ENCODE measurements around the gene PHLDA3. TPM values are rescaled to one million over a fixed set of nuclear protein-coding genes. Genes with fewer than 3 reads are reported as not detected.

Gene PHLDA3
- total RNA-seq, 1 donor from 2014 or later, result 11.7 TPM

DNA sequence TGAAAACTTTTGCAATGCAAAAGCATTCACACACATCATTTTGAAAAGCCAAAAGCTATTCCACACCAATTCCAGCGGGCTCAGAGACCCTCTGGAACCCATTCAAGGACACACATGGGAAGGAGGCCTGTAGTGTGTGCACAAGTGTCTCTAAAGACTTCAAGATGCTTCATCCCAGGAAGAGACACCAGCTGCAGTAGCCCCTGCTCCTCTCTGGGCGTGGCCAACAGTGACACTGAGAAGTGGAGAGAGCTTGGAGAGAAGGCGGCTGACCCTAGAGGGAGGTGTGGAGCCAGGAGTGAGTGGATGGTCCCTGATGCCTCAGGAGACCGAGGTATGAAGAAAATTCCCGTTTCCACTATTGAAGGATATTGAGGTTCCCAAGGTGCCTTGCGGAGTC lies 32.6 kb downstream of the PHLDA3 start:
- intact Hi-C loops (cut with micrococcal nuclease), result loop anchor here (2.0 kb wide), 1 partner anchor 44 kb away; no protein-coding TSS in a partner anchor
- Mint-ChIP-seq H3K4me1 (peaks cover 5% of the 10 kb centered on the region), H3K4me3 (no peak overlapping the region), H3K27me3 (peaks cover 27% of the 10 kb centered on the region), H3K27ac (no peak overlapping the region), H3K9me3 (no peaks in the 10 kb centered on the region), H3K36me3 (ENCODE audit: low read depth) (no peaks in the 10 kb centered on the region)
- DNase-seq, result no peak

DNA sequence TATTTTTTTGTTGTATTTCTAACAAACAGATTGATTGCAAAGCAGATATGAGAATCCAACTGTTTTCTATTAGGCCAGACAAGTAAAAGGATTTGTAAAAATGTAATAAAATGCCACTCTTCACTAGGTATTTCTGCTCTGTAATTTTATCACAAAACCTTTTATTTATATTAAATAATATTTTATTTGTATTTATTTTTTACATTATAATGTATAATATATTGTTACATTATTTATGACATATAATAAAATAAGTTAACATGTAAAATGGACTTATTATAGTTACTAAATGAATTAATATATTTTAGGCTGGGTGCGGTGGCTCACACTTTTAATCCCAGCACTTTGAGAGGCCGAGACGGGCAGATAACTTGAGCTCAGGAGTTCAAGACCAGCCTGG lies 34.7 kb downstream of the PHLDA3 start:
- H3K4me1 Mint-ChIP-seq, result peaks cover 5% of the 10 kb centered on the region
- H3K27ac Mint-ChIP-seq, result no peak overlapping the region
- H3K4me3 Mint-ChIP-seq, result no peak overlapping the region
- intact Hi-C loops (cut with micrococcal nuclease), result no loop called here
- DNase-seq, result no peak
- H3K36me3 Mint-ChIP-seq (ENCODE audit: low read depth), result no peaks in the 10 kb centered on the region
- H3K27me3 Mint-ChIP-seq, result peaks cover 20% of the 10 kb centered on the region
- H3K9me3 Mint-ChIP-seq, result no peaks in the 10 kb centered on the region

DNA sequence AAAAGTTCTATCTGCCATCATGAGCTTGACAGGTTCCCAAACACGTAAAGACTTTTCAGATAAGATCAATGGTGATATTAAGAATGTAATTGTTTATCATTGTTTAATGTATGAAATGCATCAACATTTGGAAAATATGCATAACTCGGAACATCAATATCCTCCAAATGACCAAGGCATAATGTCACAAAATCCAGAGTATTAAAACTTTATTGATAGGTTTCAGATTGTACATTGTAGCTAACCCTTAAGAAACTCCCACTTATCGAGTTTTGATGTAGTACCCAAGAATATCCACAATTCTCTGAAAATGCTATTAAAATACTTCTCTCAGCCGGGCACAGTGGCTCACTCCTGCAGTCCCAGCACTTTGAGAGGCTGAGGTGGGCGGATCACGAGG lies 35.4 kb downstream of the PHLDA3 start:
- H3K9me3 Mint-ChIP-seq, result no peaks in the 10 kb centered on the region
- no peak overlapping the region for H3K4me3 Mint-ChIP-seq
- no peak overlapping the region for H3K27ac Mint-ChIP-seq
- H3K4me1 Mint-ChIP-seq, result peaks cover 5% of the 10 kb centered on the region
- intact Hi-C loops (cut with micrococcal nuclease), result no loop called here
- no peaks in the 10 kb centered on the region for H3K36me3 Mint-ChIP-seq (ENCODE audit: low read depth)
- peaks cover 22% of the 10 kb centered on the region for H3K27me3 Mint-ChIP-seq
- DNase-seq, result no peak

DNA sequence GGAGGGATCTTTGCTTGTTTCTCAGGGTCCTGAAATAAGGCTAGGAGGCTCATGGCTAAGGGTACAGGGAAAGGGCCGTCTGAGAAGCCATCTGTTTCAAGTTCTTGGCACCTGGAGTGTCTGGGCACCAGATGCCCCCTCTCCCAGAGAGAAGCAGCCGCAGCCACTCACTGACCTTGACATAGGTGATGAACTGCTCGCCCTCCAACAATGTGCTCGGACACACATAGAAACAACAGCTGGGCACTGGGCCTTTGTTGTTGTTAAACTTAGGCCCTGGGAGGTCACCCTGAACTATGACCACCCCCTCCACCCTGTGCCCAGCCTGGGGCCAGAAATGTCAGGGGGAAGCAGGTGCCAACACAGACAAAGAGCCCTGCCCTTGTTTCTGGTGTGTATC lies 38.2 kb downstream of the PHLDA3 start:
- no peak for DNase-seq
- no peak overlapping the region for H3K4me3 Mint-ChIP-seq
- peaks cover 17% of the 10 kb centered on the region for H3K27me3 Mint-ChIP-seq
- no peak overlapping the region for H3K27ac Mint-ChIP-seq
- no peaks in the 10 kb centered on the region for H3K36me3 Mint-ChIP-seq (ENCODE audit: low read depth)
- intact Hi-C loops (cut with micrococcal nuclease), result no loop called here
- H3K4me1 Mint-ChIP-seq, result peaks cover 2% of the 10 kb centered on the region
- H3K9me3 Mint-ChIP-seq, result no peaks in the 10 kb centered on the region

DNA sequence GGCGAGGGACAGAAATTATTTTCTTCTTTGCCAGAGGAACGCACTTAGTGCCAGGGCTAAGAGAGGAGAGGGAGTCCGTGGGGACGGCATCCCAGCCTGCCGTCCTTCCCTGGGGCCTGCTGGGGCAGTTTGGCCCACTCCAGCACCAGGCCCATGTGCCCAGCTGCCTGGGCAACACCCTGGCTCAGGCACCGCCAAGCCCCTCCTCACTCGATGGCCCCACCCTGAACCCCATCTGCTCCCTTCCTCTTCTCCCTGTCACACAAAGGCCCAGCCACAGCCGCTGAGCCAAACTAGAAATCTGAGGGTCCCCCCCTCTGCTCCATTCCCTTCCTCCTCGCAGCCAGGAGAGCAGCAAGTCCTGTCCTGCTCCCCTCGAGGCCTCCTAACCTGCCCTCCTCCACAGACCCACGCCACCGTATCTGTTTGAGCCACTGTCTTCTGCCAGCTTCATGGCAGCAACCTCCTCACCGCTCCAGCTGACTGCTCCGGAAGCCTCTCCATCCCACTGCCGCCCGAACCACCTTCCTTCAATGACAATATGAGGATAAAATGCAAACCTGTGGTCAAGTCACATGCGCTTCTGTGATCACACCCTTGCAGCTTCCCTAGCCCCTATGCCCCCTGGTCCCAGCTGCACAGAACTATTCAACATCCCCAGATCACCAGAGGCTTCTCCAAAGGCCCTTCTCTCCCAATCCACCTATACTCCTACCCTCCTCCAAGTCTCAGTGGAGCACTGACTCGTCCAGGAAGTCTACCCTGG lies 39.1 kb downstream of the PHLDA3 start:
- Mint-ChIP-seq H3K9me3 (no peaks in the 10 kb centered on the region), H3K4me1 (no peaks in the 10 kb centered on the region), H3K27me3 (peaks cover 17% of the 10 kb centered on the region), H3K4me3 (no peak overlapping the region), H3K36me3 (ENCODE audit: low read depth) (no peaks in the 10 kb centered on the region), H3K27ac (no peak overlapping the region)
- intact Hi-C loops (cut with micrococcal nuclease), result no loop called here
- DNase-seq, result no peak

DNA sequence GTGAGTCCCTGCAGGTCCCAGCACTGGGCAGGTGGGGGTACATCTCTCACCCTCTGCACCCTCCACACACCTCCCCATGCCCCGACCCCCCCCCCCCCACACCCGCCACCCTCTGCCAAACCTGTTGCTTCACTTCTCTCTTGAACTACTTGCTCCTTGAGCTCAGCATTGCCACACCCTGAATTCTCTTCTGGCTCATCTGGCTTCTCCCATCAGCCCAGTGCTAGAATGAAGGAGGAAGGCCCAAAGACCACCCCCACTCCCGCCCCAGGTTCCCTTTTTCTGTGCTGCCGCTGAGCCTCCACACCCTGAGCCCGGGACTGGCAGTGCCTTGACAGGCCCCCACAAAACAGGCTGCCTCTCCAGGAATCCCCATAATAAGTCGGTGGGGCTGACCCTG lies 41.0 kb downstream of the PHLDA3 start:
- Mint-ChIP-seq H3K27me3 (peaks cover 17% of the 10 kb centered on the region), H3K36me3 (ENCODE audit: low read depth) (no peaks in the 10 kb centered on the region), H3K4me3 (no peak overlapping the region), H3K9me3 (no peaks in the 10 kb centered on the region), H3K27ac (no peak overlapping the region), H3K4me1 (no peaks in the 10 kb centered on the region)
- DNase-seq, result no peak
- intact Hi-C loops (cut with micrococcal nuclease), result no loop called here

DNA sequence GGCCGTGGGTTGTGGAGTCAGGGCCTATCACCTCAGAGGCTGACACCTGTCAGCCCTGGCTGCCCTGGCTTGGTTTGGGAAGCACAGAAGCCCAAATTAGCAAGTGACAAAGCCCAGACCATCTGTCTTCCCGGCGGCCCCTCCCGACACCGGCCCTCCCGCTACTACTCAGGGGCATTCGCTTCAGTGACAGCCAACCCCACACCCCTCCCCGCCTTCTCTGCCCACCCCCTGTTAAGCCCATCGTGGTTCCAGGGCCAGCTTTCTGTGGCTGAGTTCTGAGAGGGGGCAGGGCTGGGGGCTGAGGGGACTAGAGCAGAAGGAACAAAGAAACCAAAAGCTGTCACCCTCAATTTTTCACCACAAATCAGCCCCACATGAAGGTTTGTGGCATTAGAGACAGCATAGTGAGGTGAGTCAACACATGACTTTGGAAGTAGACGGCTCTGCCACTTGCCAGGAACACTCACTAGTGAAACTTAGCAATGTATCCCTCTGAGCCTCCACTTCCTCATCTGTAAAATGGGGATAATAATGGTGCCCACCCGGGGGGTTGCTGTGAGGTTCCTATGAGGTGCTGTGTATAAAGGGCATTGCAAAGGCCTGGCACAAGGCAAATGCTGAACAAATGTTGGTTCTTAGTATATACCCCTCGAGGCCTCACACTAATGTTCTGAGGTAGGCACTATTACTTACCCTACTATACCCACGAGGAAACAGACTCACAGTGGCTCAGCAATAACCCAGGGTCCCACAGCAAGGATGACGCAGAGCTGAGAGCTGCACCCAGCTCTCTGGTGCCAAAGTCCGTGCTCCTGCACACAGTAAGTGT lies 42.3 kb downstream of the PHLDA3 start:
- H3K9me3 Mint-ChIP-seq, result no peaks in the 10 kb centered on the region
- peaks cover 17% of the 10 kb centered on the region for H3K27me3 Mint-ChIP-seq
- no peak overlapping the region for H3K27ac Mint-ChIP-seq
- H3K4me1 Mint-ChIP-seq, result no peaks in the 10 kb centered on the region
- DNase-seq, result peak; percentile 58
- intact Hi-C loops (cut with micrococcal nuclease), result no loop called here
- no peak overlapping the region for H3K4me3 Mint-ChIP-seq
- H3K36me3 Mint-ChIP-seq (ENCODE audit: low read depth), result no peaks in the 10 kb centered on the region

DNA sequence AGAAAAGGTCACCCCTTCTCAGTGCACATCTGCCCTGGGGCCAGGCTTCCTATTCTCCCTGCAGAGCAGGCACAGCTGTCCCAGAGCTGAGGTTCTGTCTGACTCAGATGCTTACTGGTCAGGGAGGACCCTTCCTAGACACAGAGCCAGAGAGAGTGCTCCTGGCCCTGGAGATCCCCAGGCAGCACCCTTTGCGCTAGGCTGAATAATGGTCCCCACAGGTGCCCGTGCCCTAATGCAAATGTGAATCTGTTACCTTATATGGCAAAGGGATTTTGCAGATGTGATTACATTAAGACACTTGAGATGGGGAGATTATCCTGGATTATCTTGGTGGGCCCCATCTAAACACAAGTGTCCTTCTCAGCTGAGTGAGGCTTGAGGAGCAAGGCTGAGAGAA lies 44.8 kb downstream of the PHLDA3 start:
- H3K36me3 Mint-ChIP-seq (ENCODE audit: low read depth), result no peaks in the 10 kb centered on the region
- no peak for DNase-seq
- H3K27me3 Mint-ChIP-seq, result peaks cover 10% of the 10 kb centered on the region
- intact Hi-C loops (cut with micrococcal nuclease), result no loop called here
- no peaks in the 10 kb centered on the region for H3K9me3 Mint-ChIP-seq
- no peak overlapping the region for H3K4me3 Mint-ChIP-seq
- H3K27ac Mint-ChIP-seq, result no peak overlapping the region
- H3K4me1 Mint-ChIP-seq, result no peaks in the 10 kb centered on the region

DNA sequence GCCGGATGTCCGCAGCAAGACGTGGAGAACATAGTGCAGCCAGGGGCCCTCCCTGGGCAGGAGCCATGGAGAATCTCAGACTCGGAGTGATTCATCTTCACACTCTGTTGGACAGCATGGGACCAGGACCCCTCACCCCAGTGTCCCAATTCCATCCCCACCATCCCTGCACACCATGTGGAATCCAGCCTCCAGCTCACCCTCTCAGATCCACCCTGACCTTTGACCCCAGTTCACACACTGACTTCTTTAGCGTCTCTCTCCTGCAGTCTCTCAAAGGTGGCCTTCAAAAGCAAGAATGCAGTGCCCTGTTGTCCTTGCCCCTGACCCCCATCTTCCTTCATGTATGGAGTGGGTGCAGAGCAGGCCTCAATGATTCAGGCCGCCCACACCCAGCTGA lies 45.3 kb downstream of the PHLDA3 start:
- no peak overlapping the region for H3K27ac Mint-ChIP-seq
- H3K36me3 Mint-ChIP-seq (ENCODE audit: low read depth), result no peaks in the 10 kb centered on the region
- no peaks in the 10 kb centered on the region for H3K4me1 Mint-ChIP-seq

DNA sequence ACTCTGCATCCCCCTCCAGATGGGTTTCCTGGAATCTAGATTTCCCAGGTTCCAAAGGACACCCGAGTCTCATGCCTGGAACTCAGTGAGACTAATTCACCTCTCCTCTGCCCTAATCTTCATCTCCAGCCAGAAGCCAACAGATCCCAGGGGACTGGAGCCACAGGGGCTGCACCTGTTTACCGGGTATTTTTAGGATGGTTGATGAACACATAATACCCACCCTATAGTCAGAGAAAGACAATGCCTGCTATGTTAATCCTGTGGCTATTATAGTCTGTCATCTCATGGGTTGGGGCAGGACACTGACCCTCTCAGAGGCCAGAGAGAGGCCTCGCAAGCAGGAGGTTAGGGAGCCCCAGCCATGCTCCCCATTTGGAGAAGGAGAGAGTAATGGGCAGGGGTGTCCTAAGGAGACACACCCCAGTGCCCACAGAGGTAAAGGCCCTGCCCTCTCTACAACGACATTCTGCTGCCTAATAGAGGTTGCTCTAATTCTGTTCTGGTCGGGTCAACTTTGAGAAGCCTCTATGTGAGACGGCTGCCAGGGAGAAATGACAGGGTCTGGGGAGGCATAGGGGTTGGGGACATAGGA lies 46.5 kb downstream of the PHLDA3 start:
- H3K27me3 Mint-ChIP-seq, result peaks cover 5% of the 10 kb centered on the region
- H3K36me3 Mint-ChIP-seq (ENCODE audit: low read depth), result no peaks in the 10 kb centered on the region
- intact Hi-C loops (cut with micrococcal nuclease), result no loop called here
- no peak overlapping the region for H3K27ac Mint-ChIP-seq
- no peaks in the 10 kb centered on the region for H3K4me1 Mint-ChIP-seq
- H3K4me3 Mint-ChIP-seq, result no peak overlapping the region
- H3K9me3 Mint-ChIP-seq, result no peaks in the 10 kb centered on the region
- no peak for DNase-seq

More for the DNA sequence above, 45.3 kb downstream of the PHLDA3 start:
- no peak overlapping the region for H3K4me3 Mint-ChIP-seq
- no peaks in the 10 kb centered on the region for H3K9me3 Mint-ChIP-seq
- DNase-seq, result no peak
- peaks cover 8% of the 10 kb centered on the region for H3K27me3 Mint-ChIP-seq
- intact Hi-C loops (cut with micrococcal nuclease), result no loop called here

DNA sequence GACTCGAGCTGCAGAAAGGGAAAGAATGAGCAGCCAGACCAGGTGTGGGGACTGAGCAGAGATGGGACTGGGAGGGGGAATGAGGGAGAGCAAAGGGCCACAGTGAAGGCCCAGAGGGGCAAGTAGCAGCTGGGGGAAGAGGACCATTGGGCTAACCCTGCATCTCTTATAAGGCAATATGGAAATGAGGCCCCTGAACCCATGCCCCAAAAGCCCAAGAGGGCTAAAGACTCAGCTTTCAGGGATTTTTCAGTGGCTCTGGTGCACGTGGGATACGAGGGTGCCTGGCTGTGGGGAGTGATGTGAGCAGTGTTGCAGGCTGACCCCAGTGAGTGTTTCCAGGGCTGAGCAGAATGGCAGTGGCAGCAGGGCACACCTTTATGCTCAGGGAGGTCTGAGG lies 47.0 kb downstream of the PHLDA3 start:
- Mint-ChIP-seq H3K27me3 (peaks cover 6% of the 10 kb centered on the region), H3K36me3 (ENCODE audit: low read depth) (no peaks in the 10 kb centered on the region), H3K4me3 (no peak overlapping the region), H3K9me3 (no peaks in the 10 kb centered on the region), H3K27ac (no peak overlapping the region), H3K4me1 (no peaks in the 10 kb centered on the region)
- no peak for DNase-seq
- intact Hi-C loops (cut with micrococcal nuclease), result no loop called here

DNA sequence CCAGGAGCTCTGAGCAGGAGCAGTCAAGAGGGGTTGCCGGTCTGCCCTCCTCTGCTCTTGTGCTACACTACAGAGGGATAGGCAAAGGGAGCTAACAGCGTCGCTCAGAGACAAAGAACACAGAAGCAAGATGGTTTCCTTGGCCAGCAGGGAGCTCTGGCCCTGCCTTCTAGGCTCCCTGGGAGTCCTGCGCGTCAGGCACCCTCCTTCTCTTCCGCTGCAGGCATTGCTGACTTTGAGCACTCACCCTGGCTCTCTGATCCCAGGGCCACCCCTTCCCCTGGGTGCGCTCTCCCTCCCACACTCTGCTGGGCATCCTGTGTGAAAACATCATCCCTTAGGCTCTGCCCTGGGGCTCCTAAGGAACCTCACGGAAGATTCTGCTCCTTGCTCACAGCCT lies 47.9 kb downstream of the PHLDA3 start:
- no peaks in the 10 kb centered on the region for H3K4me1 Mint-ChIP-seq
- DNase-seq, result no peak
- H3K27me3 Mint-ChIP-seq, result peaks cover 7% of the 10 kb centered on the region
- no peak overlapping the region for H3K27ac Mint-ChIP-seq
- no peak overlapping the region for H3K4me3 Mint-ChIP-seq
- no peaks in the 10 kb centered on the region for H3K9me3 Mint-ChIP-seq
- intact Hi-C loops (cut with micrococcal nuclease), result no loop called here
- H3K36me3 Mint-ChIP-seq (ENCODE audit: low read depth), result no peaks in the 10 kb centered on the region

DNA sequence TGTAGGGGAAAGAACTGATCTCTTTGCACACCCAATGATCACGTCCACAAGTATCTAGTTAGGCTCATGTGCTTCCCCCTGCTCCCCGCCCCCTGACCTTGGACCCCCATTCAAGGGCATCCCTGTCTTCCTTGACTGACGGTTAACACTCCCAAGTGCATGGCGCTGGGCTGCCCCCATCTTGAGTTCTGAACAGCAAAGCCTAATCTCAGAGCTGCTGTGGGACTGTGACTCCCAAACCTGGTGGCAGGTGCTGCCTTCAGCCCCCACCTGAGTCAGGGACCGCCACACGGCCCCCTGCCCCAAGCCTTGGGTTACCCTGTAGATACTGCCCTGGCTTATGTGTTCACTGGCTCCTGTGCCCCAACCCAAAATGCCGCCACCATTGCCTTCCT lies 48.4 kb downstream of the PHLDA3 start:
- no peaks in the 10 kb centered on the region for H3K36me3 Mint-ChIP-seq (ENCODE audit: low read depth)
- no peaks in the 10 kb centered on the region for H3K4me1 Mint-ChIP-seq
- no peaks in the 10 kb centered on the region for H3K9me3 Mint-ChIP-seq
- no peak overlapping the region for H3K27ac Mint-ChIP-seq
- intact Hi-C loops (cut with micrococcal nuclease), result no loop called here
- DNase-seq, result no peak
- H3K4me3 Mint-ChIP-seq, result no peak overlapping the region
- peaks cover 6% of the 10 kb centered on the region for H3K27me3 Mint-ChIP-seq
